ENCODE measurements around the gene INPP4A.

GRCh38 chr2:98501876-98502275, 57.2 kb downstream of the INPP4A start:
- TF ChIP-seq CTCF (IDR thresholded peaks at IDR 0.05; ENCODE audit: poor library complexity, severe bottlenecking) (no peak), EZH2 (IDR thresholded peaks at IDR 0.05; ENCODE audit: borderline replicate concordance, insufficient read depth, low read length, poor library complexity, severe bottlenecking) (no peak), RAD21 (conservative IDR thresholded peaks at IDR 0.05) (no peak), EP300 (conservative IDR thresholded peaks at IDR 0.05; ENCODE audit: poor library complexity, severe bottlenecking) (no peak), MXI1 (conservative IDR thresholded peaks at IDR 0.05; ENCODE audit: poor library complexity, severe bottlenecking) (no peak), POLR2AphosphoS5 (IDR thresholded peaks at IDR 0.05) (no peak)
